Measurements from ENCODE around the gene CH25H.
"Not testable (repeated sequence)": the region's sequence is repeated elsewhere in the genome, so short reads cannot be mapped to it uniquely, and the experiment has no call there.

Gene CH25H

DNA sequence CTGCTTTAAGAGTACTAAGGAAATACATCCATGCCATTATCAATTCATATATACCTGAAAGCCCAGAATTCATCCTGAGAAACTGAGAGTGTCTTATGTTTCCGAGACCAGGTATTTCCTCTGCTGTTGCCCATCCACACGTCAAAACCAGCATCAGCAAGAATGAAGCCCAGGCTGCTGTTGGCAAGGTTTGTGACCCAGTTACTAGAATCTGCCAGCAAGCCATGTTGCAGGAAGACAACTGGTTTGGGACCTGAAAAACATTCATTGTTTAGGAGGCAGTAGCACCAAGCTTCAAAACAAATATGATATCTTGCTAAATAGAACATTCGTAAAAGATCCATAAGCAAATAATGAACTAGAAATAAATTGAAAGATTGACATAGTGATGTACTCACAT lies 21.0 kb upstream of the CH25H start:
- DNase-seq = no peak

DNA sequence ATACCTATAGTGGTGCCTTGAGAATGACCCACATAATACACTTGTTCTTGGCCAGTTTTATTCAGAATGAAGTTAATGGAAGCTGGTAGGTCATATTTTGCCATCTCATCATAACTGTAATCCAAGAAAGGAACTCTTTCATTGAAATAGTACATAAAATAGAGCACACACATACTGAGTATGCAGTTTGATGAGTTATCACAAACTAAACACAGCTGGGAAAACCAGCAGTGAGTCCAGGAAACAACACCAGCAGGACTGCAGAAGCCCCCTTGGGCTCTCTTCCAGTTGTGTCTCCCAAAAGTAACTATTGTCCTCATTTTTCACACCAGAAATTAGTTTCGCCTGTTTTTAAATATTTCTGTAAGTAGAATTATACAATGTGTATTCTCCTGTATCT lies 19.8 kb upstream of the CH25H start:
- DNase-seq = no peak

DNA sequence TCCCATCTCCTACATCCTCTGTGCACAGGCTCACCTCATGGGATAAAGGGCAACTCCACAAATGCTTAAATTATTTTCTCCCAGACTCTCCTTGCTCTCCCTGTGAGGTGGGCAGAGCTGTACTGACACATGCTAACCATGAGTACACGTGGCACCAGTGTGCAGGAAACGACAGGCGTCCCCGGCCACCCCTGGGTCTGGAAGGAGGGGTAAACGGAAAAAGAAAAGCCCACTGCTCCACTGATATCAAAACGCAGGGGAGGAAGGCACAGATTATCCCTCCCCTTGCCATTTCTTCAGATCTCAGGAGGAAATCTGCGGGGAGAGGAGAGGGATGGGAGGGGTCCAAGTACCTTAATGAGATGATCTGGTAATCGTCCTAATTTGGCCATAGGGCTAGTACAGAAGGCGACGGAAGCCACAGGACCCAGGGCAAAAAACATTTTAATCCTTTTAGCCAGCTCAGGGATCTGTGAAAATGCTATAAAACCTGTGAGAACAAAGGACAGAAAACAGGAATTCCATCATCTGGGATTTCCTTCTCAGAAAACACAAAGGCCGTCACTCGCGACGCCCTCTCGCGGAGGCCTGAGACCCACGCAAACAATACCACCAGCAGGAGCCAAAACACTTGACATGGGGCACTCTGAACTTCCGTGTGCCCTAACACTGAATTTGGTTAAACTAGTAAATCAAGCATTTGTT lies 17.8 kb upstream of the CH25H start:
- no peak for DNase-seq

- no peak for DNase-seq
Measured at GRCh38 chr10:89221919-89222318, 14.8 kb upstream of the CH25H start.

GRCh38 chr10:89219513-89220218 lies 12.5 kb upstream of the CH25H start:
- DNase-seq = no peak

DNA sequence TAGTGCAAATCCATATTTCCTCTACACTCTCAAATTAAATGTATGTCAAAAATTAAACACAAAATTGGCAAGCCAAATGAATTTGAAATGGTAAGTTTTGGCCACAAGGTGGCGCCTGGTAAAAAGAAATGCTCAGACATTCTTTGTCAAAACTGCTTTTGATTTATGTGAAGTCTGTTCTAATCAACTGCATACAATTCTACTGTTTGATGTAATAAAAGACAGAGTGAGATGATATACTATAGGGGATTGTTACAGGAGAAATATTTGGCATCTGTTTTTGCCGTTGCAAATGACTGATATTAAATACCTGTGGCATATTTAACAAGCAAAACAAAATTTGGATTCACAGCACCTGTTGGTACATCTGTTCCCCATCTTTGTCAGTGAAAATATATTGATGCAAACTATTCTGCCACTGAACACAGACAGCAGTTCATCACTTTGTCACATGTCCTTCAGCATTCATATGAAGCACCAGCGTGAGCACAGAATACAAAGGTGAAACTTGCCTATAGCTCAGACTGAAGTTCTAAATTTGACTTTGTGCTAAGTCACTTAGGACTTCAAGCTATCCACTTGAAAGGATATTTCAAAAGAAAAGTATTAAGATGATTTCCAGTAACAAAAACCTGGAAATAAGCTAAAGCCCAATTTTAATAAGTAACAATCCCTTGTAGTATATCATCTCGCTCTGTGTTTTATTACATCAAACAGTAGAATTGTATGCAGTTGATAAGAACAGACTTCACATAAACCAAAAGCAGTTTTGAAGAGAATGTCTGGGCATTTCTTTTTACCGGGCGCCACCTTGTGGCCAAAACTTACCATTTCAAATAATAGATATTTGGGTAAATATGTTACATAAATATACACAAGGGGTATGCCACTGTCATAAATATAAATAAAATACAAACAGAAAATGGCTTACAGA lies 10.2 kb upstream of the CH25H start:
- peak; percentile 78 for DNase-seq

GRCh38 chr10:89216056-89216455 lies 8.9 kb upstream of the CH25H start:
- DNase-seq = no peak

- no peak for DNase-seq
Measured at GRCh38 chr10:89215511-89215910, 8.4 kb upstream of the CH25H start.

DNA sequence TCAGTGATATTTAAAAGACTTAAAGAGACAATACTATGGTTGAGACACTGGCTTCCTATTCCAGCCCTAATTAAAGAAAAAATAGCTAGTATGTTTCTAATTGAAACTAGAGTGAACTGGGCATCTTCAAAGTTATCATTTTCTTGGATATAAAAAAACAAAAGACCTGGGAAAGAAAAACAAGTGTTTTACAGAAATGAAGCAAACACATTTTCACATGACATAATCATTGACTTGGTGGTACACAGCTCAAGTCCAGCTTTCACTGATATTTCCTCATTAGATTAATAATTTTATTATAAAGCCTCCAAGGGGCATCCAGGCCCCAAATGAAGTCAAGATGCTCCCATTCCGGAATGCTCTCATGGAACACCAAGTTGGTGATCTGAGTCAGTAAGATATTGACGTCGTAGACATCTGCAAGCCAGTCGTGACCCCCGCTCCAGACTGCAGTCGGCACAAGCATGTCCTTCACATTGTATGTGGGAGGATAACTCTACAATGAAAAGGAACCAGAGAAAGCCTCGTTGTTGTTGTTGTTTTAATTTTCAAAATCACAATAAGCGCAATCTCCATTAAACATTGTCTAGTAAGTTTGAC lies 7.5 kb upstream of the CH25H start:
- no peak for DNase-seq

DNA sequence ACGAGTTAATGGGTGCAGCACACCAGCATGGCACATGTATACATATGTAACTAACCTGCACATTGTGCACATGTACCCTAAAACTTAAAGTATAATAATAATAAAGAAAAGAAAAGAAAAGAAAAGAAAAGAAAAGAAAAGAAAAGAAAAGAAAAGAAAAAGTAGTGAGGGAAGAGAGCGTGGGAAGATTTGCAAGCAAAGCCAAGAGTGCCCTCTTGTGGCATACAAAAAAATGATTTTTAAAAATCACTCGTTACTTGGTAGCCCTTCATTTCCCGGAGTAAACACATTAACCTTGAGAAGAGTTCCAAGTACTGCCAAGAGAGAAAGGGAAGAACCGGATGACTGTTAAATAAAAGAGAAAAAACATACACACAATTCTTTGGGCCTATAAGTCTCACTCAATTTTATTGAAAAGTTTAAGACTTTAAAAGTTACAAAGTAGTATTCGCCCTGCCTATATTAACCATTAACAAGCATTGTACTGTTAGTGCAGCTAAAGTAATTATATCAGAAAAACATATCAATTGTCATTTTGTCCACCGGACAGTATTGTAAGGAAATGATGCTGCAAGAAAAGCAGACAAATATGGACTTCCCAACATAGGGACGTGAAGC lies 6.2 kb upstream of the CH25H start:
- peak; percentile 67 for DNase-seq

- DNase-seq = no peak
Measured at GRCh38 chr10:89210794-89211425, 3.8 kb upstream of the CH25H start.

DNA sequence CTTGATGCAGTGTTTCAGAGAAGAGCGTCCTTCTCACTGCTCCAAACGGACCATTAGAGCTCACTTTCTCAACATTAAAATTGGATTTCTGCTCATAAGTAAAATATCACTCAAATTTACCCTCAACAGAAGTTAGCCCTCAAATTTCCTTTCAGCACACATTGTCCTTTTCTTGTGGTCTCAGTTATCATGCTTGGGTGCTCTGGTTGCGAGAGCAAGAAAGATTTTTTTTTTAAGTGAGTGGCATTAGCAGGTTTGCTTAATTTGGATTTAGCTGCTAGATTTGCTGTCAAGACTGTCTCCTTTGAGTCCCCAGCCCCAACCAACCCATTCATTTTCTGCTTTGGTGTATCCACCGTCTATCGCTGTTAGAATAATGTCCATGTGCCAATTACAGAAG lies 2.6 kb upstream of the CH25H start:
- no peak for DNase-seq

GRCh38 chr10:89207801-89208551 lies 859 bp upstream of the CH25H start:
- peak; percentile 52 for DNase-seq

DNA sequence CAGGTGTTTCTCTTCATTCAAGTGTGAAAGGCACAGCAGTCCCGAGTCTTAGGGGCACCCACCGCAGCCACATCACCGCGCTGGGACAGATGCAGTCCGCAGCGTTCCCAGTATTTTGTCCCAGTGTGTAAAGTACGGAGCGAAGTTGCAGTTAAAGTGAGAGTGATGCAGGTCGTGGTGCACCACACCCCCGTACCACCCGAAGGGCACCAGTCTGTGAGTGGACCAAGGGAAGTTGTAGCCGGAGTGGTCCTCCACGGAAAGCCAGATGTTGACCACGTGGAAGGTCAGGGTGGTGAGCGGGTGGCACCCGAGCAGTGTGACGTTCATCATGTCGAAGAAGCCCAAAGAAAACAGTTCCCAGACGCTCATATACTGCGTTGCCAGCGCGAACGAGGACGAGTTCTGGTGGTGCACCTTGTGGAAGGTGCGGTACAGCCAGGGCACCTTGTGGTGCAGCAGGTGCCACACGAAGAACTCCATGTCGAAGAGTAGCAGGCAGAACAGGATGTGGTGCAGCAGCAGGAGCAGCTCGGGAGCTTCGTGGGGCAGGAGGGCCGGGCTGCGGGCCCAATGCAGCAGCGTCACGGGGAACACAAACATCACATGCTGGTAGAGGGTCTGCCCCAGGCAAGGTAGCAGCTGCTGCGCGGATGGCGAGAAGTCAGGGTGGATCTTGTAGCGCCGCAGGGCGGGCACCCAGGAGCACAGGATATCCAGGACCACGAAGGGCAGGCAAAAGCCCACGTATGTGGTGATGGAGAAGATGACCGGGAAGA lies 526 bp downstream of the CH25H start:
- peak; percentile 39 for DNase-seq

- no peak for DNase-seq
Measured at GRCh38 chr10:89204621-89205185, 2.4 kb downstream of the CH25H start.

- DNase-seq = no peak
Measured at GRCh38 chr10:89203237-89203636, 3.9 kb downstream of the CH25H start.

DNA sequence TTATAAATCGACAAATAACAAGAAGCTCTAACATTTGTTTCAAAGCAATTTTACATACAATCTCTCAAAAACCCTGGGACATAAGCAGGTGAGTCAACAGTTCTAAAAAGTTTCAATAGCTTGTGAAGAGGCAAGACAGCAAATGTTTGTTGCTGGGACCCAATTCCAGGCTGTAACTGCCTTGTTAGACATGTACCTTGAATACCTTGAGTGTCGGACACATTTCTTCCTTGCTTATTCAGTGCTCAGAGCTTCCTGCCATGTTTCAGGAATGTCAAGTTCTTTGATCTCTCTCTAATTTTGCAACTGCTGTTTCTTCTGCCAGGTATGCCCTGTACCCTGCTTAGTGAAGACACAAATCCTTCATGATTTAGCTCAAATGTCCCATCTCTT lies 5.1 kb downstream of the CH25H start:
- no peak for DNase-seq

DNA sequence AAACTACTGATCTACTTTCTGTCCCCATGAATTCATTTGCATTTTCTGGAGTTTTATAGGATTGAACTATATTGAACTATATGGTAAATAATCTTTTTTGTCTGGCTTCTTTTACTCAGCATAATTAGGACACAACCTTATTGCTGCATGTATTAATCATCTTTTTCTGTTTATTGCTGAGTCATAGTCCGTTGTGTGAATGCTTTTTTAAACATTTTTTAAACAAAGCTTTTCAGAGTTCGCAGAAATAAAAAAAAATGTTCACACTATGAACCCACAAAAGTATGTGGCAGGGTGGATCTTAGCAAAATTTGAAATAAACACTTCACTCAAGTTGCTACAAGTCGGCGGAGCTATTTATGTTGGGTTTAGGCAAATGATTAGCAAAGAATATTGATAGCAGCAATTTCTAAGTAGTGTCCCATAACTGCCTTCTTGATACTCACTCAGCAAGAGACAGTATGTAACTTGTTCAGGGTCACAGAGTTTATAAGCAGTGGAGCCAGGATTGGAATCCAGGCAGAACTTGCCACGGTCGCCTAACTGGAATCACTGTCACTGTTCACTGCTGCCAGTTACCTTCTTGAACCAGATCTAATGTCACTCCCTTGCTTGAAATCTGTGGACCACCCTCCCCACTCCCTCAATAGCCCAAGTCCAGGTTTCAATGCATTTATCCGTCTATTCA lies 5.6 kb downstream of the CH25H start:
- no peak for DNase-seq

DNA sequence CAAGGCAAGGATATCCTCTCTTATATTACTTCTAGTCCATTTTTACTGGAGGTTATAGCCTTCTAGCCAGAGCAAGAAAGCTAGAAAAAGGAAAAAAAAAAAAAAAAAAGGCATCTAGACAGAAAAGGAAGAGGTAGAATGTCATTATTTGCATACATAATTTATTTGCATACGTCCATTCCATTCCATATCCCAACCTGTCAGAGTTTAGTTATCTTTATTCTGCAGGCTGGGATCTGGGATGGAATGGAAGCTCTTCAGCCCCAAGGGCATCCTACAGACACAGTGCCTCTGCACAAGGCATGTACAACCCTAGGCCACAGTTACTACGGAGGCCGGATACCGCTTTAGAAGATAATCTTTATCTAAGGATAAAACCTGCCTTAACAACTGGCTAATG lies 9.6 kb downstream of the CH25H start:
- DNase-seq = no peak

GRCh38 chr10:89191301-89191700 lies 15.8 kb downstream of the CH25H start:
- not testable (repeated sequence) for DNase-seq

Data from NCI-H510A treated with DMSO at 0.1 percent for 48 hours (cell line).